ENCODE results near the gene COMMD6. TPM values are rescaled to one million over a fixed set of nuclear protein-coding genes. Genes with fewer than 3 reads are reported as not detected.

Gene COMMD6
- total and polyA plus RNA-seq, 2 donors (not counting 1 experiment from before 2014, with no cell fraction given), result 78.0 to 153 TPM

- intact Hi-C loops (cut with micrococcal nuclease), result no loop called here
- peaks cover 0 to 29% (median 18%) of the 10 kb centered on the region in 4 experiments for H3K27me3 ChIP-seq (replicated peaks in 1 of 4; ENCODE audit: control extremely low read depth in 1 of 4, control insufficient read depth in 3 of 4, insufficient read depth in 4 of 4, low read length in 3 of 4)
- ChIA-PET CTCF (no interaction called here), POLR2A (no interaction called here)
- peaks cover 34% of the 10 kb centered on the region for H3K27me3 Mint-ChIP-seq
- H3K4me1 ChIP-seq (ENCODE audit: control insufficient read depth in 2 of 2, insufficient read depth in 2 of 2, low read length in 2 of 2), result peaks cover 12 to 14% of the 10 kb centered on the region in 2 donors
- no peaks in the 10 kb centered on the region for H3K9me3 ChIP-seq (ENCODE audit: control extremely low read depth in 1 of 3, control insufficient read depth in 2 of 3, insufficient read depth in 1 of 3, low read length in 2 of 3)
- H3K9ac ChIP-seq (ENCODE audit: low read length), result no peak overlapping the region
- no peak overlapping the region for H3K4me2 ChIP-seq (replicated peaks; ENCODE audit: low read depth, low read length, poor library complexity, severe bottlenecking)
- no peak overlapping the region for H3K27ac ChIP-seq (ENCODE audit: low read length in 2 of 2)
- no peaks in the 10 kb centered on the region for H3K36me3 ChIP-seq (replicated peaks in 1 of 2; ENCODE audit: control extremely low read depth in 1 of 2, control insufficient read depth in 1 of 2, extremely low read depth in 1 of 2, insufficient read depth in 2 of 2, low read length in 1 of 2)
- H3K4me3 Mint-ChIP-seq, result no peak overlapping the region
- no peaks in the 10 kb centered on the region for H4K20me1 ChIP-seq (ENCODE audit: control insufficient read depth, insufficient read depth, low read length, poor library complexity, severe bottlenecking)
- no peak overlapping the region for H3K27ac Mint-ChIP-seq
- TF ChIP-seq EZH2 (IDR thresholded peaks at IDR 0.05; ENCODE audit: borderline replicate concordance, insufficient read depth, low read depth, low read length, poor library complexity, severe bottlenecking) (no peak), CTCF (IDR thresholded peaks at IDR 0.05) (no peak)
- no peak overlapping the region for H3K4me3 ChIP-seq (ENCODE audit: control extremely low read depth in 1 of 5, extremely low read depth in 1 of 5, insufficient read depth in 1 of 5, low read depth in 2 of 5, low read length in 4 of 5)
- 100% methylated on average over 1 of the region's 4 CpGs for WGBS (ENCODE audit: insufficient coverage)
- no peak for ATAC-seq (ENCODE audit: low read depth)
- no peak overlapping the region for H2AFZ ChIP-seq (ENCODE audit: insufficient read depth, low read depth, low read length, poor library complexity, severe bottlenecking)
- DNase-seq, result no peak
- no peaks in the 10 kb centered on the region for H3K79me2 ChIP-seq (ENCODE audit: control insufficient read depth, insufficient read depth, low read length)
- H3K4me1 Mint-ChIP-seq, result peaks cover 15% of the 10 kb centered on the region
- no peaks in the 10 kb centered on the region for H3K9me3 Mint-ChIP-seq (ENCODE audit: insufficient read depth)
Measured at GRCh38 chr13:75478659-75479058, 59.0 kb downstream of the COMMD6 start.

Other genes starting within 250 kb of the COMMD6 start
- gene TBC1D4, start 55.7 kb downstream of the COMMD6 start, total RNA-seq, result 1.3 and 1.6 TPM in 2 replicates
- 1.6 and 3.5 TPM in 2 replicates for gene TBC1D4, start 55.7 kb downstream of the COMMD6 start, polyA plus RNA-seq
- 13.5 and 16.8 TPM in 2 replicates for gene UCHL3, start 11.9 kb upstream of the COMMD6 start, total RNA-seq
- 13.3 and 14.9 TPM in 2 replicates for gene UCHL3, start 11.9 kb upstream of the COMMD6 start, polyA plus RNA-seq
- gene LMO7, start 98.5 kb upstream of the COMMD6 start, total RNA-seq, result 17.4 and 21.5 TPM in 2 replicates
- 7.8 and 12.6 TPM in 2 replicates for gene LMO7, start 98.5 kb upstream of the COMMD6 start, polyA plus RNA-seq

All from B cell (primary cell).